ENCODE results near the gene NBEA.

NBEA gene

DNA sequence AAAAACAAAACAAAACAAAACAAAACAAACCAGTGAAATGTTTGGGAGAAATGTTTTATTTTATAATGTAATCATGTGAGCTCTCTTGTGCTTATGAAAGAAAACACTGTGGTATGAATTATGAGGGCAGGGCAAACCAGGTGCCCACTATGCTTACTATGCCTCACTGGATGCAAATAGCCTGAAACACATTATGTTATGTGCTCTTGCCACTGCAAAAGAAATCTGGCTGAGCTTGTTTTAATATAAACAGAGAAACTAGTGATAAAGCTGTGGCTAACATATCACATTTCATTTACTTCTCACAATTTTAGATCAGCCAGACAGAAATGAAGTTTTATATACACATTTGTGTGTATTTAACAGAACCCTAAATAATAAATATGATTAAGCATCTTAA, 8.7 kb upstream of the NBEA start:
- Mint-ChIP-seq H3K4me3 (no peak overlapping the region), H3K4me1 (no peaks in the 10 kb centered on the region), H3K27me3 (no peaks in the 10 kb centered on the region), H3K36me3 (ENCODE audit: insufficient read depth) (no peaks in the 10 kb centered on the region), H3K27ac (ENCODE audit: low read depth) (no peak overlapping the region), H3K9me3 (peaks cover 17% of the 10 kb centered on the region)
- ATAC-seq (replicated peaks; ENCODE audit: extremely low read depth, poor library complexity, severe bottlenecking) = no peak
- no peak for DNase-seq (ENCODE audit: low spot score in 2 of 2)

DNA sequence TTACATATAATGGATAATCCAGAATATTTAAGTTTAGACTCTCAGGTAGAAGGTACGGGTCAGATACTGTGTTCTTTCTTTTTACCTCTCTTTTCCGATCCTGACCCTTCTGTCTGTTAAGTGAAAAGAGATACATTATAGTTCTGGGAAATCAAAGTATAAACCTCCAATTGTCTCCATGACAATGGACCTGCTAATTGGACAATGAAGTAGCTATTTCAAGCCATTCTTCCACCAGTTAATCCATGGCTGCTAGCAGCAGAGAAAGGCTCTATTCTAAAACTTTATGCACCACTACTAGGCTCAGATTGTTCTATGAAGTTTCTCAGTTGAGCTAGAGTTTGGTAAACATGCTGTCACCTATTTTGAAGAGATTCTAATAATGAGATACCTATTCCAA, 8.3 kb upstream of the NBEA start:
- no peaks in the 10 kb centered on the region for H3K36me3 Mint-ChIP-seq (ENCODE audit: insufficient read depth)
- no peak overlapping the region for H3K27ac Mint-ChIP-seq (ENCODE audit: low read depth)
- H3K4me1 Mint-ChIP-seq = no peaks in the 10 kb centered on the region
- H3K4me3 Mint-ChIP-seq = no peak overlapping the region
- H3K27me3 Mint-ChIP-seq = no peaks in the 10 kb centered on the region
- H3K9me3 Mint-ChIP-seq = peaks cover 14% of the 10 kb centered on the region
- ATAC-seq (replicated peaks; ENCODE audit: extremely low read depth, poor library complexity, severe bottlenecking) (no peak), DNase-seq (ENCODE audit: low spot score in 2 of 2) (no peak)

DNA sequence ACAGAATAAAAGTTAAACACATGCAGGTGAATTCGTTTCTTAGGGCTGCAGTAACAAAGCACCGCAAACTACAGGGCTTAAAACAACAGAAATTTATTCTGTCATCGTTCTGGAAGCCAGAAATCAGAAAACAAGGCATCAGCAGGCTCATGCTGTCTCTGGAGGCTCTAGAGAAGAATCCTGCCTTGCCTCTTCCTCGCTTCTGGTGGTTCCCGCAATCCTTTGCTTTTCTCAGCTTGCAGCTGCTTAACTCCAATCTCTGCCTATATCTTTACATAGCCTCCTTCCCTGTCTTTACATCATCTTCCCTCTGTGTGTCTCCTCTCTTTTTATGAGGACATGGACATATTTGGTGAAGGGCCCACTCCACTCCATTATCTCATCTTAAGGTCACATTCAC, 6.2 kb upstream of the NBEA start:
- no peak for ATAC-seq (replicated peaks; ENCODE audit: extremely low read depth, poor library complexity, severe bottlenecking)
- DNase-seq (ENCODE audit: low spot score in 2 of 2) = no peak
- Mint-ChIP-seq H3K4me1 (no peaks in the 10 kb centered on the region), H3K4me3 (no peak overlapping the region), H3K27me3 (peaks cover 6% of the 10 kb centered on the region), H3K36me3 (ENCODE audit: insufficient read depth) (no peaks in the 10 kb centered on the region), H3K27ac (ENCODE audit: low read depth) (no peak overlapping the region), H3K9me3 (peaks cover 10% of the 10 kb centered on the region)

DNA sequence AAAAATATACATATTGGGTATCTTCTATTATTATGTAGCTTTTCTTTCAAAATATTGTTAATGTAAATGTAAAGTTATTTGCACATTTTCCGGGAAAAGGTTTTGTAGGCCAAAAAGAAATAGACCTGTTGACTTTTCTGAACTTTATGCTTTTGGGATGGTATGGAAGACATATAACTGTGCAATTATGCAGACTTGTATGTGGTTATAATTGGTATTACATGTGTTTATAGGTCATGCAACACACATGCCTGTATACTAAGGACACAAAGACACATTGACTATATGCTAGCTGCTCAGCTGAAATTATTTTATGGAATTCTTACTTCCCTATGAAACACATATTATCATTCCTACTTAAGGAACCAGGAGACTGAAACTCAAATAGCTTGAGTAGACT, 2.3 kb upstream of the NBEA start:
- Mint-ChIP-seq H3K27ac (ENCODE audit: low read depth) (no peak overlapping the region), H3K36me3 (ENCODE audit: insufficient read depth) (no peaks in the 10 kb centered on the region), H3K4me3 (no peak overlapping the region), H3K27me3 (peaks cover 31% of the 10 kb centered on the region), H3K4me1 (peaks cover 11% of the 10 kb centered on the region), H3K9me3 (peaks cover 10% of the 10 kb centered on the region)
- DNase-seq (ENCODE audit: low spot score in 2 of 2) (no peak), ATAC-seq (replicated peaks; ENCODE audit: extremely low read depth, poor library complexity, severe bottlenecking) (no peak)

DNA sequence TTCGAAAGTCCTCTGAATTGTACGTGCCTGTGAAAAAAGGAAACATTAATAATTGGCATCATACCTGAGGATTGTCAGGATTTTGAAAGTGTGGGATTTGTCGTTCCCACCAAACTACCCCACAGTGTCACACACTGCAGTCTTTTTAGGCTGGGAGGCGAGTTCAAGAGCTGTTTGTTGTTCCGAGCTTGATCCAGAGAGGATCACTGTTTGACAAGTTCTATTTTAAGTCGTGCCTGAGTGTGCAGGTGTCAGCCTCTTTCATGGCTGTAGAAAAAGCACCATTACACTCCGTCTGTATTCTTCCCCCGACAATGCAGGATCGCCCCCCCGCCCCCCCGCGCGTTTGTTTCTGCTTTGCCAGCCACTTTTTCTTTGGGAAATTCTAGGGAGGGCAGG, 635 bp upstream of the NBEA start:
- Mint-ChIP-seq H3K27me3 (peaks cover 31% of the 10 kb centered on the region), H3K27ac (ENCODE audit: low read depth) (no peak overlapping the region), H3K36me3 (ENCODE audit: insufficient read depth) (no peaks in the 10 kb centered on the region), H3K4me1 (peaks cover 11% of the 10 kb centered on the region), H3K4me3 (peak overlapping the region; percentile 73), H3K9me3 (peaks cover 3% of the 10 kb centered on the region)
- ATAC-seq (replicated peaks; ENCODE audit: extremely low read depth, poor library complexity, severe bottlenecking) (no peak), DNase-seq (ENCODE audit: low spot score in 2 of 2) (no peak)

DNA sequence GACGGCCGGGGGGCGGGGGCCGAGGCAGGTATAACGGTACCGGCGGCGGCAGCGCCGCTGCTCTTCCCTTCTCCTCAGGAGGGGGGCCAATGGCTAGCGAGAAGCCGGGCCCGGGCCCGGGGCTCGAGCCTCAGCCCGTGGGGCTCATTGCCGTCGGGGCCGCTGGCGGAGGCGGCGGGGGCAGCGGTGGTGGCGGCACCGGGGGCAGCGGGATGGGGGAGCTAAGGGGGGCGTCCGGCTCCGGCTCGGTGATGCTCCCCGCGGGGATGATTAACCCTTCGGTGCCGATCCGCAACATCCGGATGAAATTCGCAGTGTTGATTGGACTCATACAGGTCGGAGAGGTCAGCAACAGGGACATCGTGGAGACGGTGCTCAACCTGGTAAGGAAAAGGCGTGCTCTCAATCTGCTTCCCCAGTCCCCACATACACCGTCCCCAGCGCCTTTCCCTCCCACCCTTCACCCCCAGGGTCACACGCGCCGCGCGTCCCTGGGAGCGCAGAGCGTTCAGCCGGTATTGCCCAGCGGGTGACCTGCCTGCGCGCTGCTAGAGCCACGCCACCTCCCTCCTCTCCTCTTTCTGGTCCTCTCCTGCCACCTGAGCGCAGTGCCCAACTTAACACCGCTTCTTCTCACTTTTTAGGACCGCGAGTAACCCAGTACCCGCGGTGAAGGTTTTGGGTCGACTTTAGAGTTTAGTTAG, 814 bp downstream of the NBEA start:
- Mint-ChIP-seq H3K9me3 (no peaks in the 10 kb centered on the region), H3K27ac (ENCODE audit: low read depth) (no peak overlapping the region), H3K4me3 (peak overlapping the region; percentile 73), H3K27me3 (peaks cover 31% of the 10 kb centered on the region), H3K4me1 (peaks cover 11% of the 10 kb centered on the region), H3K36me3 (ENCODE audit: insufficient read depth) (no peaks in the 10 kb centered on the region)
- no peak for DNase-seq (ENCODE audit: low spot score in 2 of 2)
- no peak for ATAC-seq (replicated peaks; ENCODE audit: extremely low read depth, poor library complexity, severe bottlenecking)

DNA sequence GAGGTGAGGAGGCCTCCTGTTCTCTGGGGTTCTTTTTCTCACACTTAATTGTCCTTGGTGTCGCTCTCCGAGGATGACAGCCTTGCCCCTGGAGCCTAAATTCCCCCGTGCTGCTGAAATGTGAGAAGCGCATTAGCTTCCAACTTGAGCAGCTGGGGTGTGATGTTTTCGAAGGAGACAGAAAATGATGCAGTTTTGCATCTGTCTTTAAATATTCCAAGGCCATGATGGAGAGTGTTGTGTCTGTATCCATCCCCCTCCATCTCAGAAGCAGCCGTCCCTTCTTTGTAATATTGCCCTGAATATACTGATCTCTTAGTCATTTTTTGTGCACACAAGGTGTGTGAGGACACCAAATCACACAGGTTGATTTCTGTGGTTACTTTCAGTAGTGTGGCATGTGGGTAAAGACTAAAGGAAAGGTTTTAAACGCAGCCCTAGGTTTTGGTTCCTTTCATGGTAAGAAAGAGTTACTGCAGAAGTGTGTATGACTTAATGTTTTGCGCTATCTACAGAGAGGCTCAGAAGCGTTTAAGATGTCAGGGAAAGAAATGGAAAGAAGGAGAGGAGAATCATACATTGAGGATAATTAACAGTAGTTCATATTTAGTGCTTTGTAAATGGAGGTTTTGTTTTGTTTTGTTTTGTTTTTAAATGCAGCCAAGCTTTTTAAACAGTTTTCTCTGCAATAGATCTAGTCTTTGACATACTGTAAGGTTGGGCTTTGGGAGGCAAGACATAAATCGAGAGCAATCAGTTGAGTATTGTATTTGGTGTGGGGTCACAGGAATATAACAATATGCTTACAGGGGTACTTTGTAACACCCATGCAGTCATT, 1.6 kb downstream of the NBEA start:
- Mint-ChIP-seq H3K36me3 (ENCODE audit: insufficient read depth) (no peaks in the 10 kb centered on the region), H3K27me3 (peaks cover 31% of the 10 kb centered on the region), H3K9me3 (no peaks in the 10 kb centered on the region), H3K4me1 (peaks cover 11% of the 10 kb centered on the region), H3K4me3 (peak overlapping the region; percentile 73), H3K27ac (ENCODE audit: low read depth) (no peak overlapping the region)
- DNase-seq (ENCODE audit: low spot score in 2 of 2) = no peak
- no peak for ATAC-seq (replicated peaks; ENCODE audit: extremely low read depth, poor library complexity, severe bottlenecking)

DNA sequence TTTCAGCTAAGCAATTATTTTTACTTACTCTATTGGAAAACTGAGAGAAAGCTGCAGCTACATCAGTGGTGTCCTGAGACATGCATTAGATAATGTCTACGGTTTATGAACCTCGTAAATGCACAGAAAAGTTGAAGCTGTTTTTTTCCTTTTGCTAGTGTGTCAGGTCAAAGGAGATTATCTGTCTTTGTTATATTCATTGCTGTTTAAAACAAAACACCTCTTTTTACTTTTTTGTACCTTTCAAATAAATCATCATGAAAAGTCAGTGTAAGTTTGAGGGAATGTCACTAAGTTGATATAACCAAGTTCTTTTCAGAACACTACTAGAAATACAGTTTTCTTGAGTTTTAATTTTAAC, 2.2 kb downstream of the NBEA start:
- no peak overlapping the region for H3K4me3 Mint-ChIP-seq
- H3K27ac Mint-ChIP-seq (ENCODE audit: low read depth) = no peak overlapping the region
- peaks cover 11% of the 10 kb centered on the region for H3K4me1 Mint-ChIP-seq
- peaks cover 31% of the 10 kb centered on the region for H3K27me3 Mint-ChIP-seq
- H3K9me3 Mint-ChIP-seq = no peaks in the 10 kb centered on the region
- H3K36me3 Mint-ChIP-seq (ENCODE audit: insufficient read depth) = no peaks in the 10 kb centered on the region
- DNase-seq (ENCODE audit: low spot score in 2 of 2) (no peak), ATAC-seq (replicated peaks; ENCODE audit: extremely low read depth, poor library complexity, severe bottlenecking) (no peak)

DNA sequence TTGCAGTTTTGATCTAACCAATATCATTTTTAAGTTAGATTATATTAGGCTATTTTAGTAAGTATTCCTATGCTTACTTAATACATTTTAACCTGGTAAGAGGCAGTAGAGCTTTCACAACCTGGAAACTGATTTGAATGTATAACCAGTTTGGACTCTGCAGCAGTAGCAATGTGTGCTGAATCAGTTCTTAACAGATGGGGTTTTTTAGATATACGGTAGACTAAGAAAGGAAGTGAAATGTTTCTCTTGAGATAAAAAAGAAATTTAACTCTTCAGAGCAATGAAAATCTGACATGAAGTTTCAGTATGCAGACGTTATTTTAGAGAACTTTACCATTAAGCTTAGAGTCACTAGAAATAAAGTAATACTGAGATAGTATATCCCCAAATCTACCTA, 2.7 kb downstream of the NBEA start:
- Mint-ChIP-seq H3K36me3 (ENCODE audit: insufficient read depth) (no peaks in the 10 kb centered on the region), H3K9me3 (no peaks in the 10 kb centered on the region), H3K4me1 (peaks cover 11% of the 10 kb centered on the region), H3K27ac (ENCODE audit: low read depth) (no peak overlapping the region), H3K4me3 (no peak overlapping the region), H3K27me3 (peaks cover 31% of the 10 kb centered on the region)
- no peak for DNase-seq (ENCODE audit: low spot score in 2 of 2)
- ATAC-seq (replicated peaks; ENCODE audit: extremely low read depth, poor library complexity, severe bottlenecking) = no peak

DNA sequence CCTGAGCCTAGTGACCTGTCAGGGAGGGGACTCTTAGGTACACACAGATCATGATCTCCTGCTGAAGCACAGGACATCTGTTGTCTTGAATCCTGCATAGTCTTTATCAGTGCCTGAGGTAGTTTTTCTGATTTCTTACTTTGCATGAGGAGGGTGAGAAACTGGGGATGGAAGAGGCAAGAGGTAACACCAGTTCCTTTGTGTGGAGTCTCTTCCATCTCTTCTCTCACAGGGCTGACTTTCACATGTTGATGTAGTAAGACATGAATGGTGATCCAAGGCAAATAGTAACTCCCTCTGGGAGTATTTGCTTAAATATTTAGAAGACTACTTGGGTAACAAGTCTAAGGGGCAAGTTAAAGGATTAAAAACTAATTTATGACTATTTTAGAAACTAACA, 9.5 kb downstream of the NBEA start:
- no peaks in the 10 kb centered on the region for H3K27me3 Mint-ChIP-seq
- H3K9me3 Mint-ChIP-seq = peaks cover 6% of the 10 kb centered on the region
- no peaks in the 10 kb centered on the region for H3K36me3 Mint-ChIP-seq (ENCODE audit: insufficient read depth)
- no peak overlapping the region for H3K27ac Mint-ChIP-seq (ENCODE audit: low read depth)
- no peak for ATAC-seq (replicated peaks; ENCODE audit: extremely low read depth, poor library complexity, severe bottlenecking)
- H3K4me1 Mint-ChIP-seq = no peaks in the 10 kb centered on the region
- DNase-seq (ENCODE audit: low spot score in 2 of 2) = no peak
- H3K4me3 Mint-ChIP-seq = no peak overlapping the region

DNA sequence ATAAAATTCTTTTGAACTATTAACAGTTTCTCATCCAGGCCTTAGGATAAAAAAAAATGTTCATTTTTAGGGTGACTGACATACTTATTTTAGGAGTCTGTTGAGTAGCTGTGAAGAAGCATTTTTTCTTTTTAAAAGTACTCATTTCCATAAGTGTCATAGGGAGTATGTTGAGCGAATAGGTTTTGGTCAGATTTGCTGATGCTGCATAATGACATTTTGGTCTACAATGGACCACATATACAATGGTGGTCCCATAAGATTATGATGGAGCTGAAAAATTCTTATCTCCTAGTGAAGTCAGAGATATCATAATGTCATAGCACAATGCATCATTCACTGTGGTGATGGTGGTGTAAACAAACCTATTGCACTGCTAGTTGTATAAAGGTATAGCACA, 17.4 kb downstream of the NBEA start:
- DNase-seq (ENCODE audit: low spot score in 2 of 2) (no peak), ATAC-seq (replicated peaks; ENCODE audit: extremely low read depth, poor library complexity, severe bottlenecking) (no peak)
- no peaks in the 10 kb centered on the region for H3K27me3 Mint-ChIP-seq
- H3K9me3 Mint-ChIP-seq = peaks cover 12% of the 10 kb centered on the region
- H3K36me3 Mint-ChIP-seq (ENCODE audit: insufficient read depth) = no peaks in the 10 kb centered on the region
- no peak overlapping the region for H3K4me3 Mint-ChIP-seq
- no peaks in the 10 kb centered on the region for H3K4me1 Mint-ChIP-seq
- H3K27ac Mint-ChIP-seq (ENCODE audit: low read depth) = no peak overlapping the region

DNA sequence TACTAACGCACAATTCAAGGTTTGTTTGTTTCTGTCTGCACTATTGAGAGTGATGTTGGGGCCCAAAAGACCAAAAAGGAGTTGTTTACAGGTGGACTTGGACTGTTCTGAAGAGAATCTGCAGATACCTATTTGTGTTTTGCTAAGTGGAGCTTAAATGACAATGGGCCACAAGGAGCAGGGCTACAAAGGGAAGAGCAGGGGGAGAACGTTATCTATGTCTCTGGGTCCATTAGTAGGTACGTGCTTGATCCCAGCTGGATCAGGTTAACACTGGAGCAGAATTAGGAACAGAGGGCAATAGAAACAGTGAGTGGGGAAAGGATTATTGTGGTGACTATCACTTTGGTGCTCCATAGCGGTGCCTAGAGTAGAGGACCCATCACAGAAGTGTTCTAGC, 22.5 kb downstream of the NBEA start:
- no peak for ATAC-seq (replicated peaks; ENCODE audit: extremely low read depth, poor library complexity, severe bottlenecking)
- no peak overlapping the region for H3K4me3 Mint-ChIP-seq
- no peak for DNase-seq (ENCODE audit: low spot score in 2 of 2)
- H3K27ac Mint-ChIP-seq (ENCODE audit: low read depth) = no peak overlapping the region
- no peaks in the 10 kb centered on the region for H3K36me3 Mint-ChIP-seq (ENCODE audit: insufficient read depth)
- H3K4me1 Mint-ChIP-seq = no peaks in the 10 kb centered on the region
- H3K9me3 Mint-ChIP-seq = peaks cover 19% of the 10 kb centered on the region
- H3K27me3 Mint-ChIP-seq = no peaks in the 10 kb centered on the region

DNA sequence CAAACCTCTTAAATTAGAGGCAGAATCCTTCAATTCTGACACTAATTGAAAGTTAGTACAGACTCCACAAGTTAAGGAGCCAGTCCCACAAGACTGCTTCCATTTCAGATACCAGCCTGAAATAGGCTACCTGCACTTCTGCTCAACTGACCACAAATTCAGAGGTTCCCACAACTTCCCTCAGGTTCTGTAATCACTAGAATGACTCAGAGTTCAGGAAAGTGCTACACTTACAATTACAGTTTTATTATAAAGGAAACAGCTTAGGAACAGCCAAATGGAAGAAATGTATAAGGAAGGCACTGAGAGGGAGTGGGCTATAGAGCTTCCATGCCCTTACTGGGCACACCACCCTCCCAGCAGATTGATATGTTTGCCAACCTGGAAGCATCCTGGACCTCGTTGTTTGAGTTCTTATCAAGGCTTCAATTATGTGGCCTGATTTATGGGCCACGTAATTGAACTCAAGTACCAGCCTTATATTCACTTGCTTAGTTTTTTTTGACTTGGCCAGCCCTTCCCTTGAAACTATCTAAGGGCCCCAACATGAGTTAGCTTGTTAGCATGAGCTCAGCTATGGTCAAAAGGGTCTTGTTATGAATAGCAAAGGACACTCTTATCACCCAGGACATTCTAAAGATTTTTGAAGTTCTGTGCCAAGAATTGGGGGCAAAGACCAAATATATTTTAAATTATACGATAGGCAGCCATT, 25.9 kb downstream of the NBEA start:
- Mint-ChIP-seq H3K27me3 (no peaks in the 10 kb centered on the region), H3K4me3 (no peak overlapping the region), H3K9me3 (peaks cover 22% of the 10 kb centered on the region), H3K27ac (ENCODE audit: low read depth) (no peak overlapping the region), H3K36me3 (ENCODE audit: insufficient read depth) (no peaks in the 10 kb centered on the region), H3K4me1 (no peaks in the 10 kb centered on the region)
- no peak for DNase-seq (ENCODE audit: low spot score in 2 of 2)
- no peak for ATAC-seq (replicated peaks; ENCODE audit: extremely low read depth, poor library complexity, severe bottlenecking)

All from central memory CD8-positive, alpha-beta T cell (primary cell).